IMR-90 (cell line): Measurements from ENCODE around the gene EXOC8. TPM values are rescaled to one million over a fixed set of nuclear protein-coding genes. Genes with fewer than 3 reads are reported as not detected.

Source experiments
- ATAC-seq: fragments of 200-7000 bp; cut with Tn5 transposase; 2 replicates; pipeline ENCODE4 v1.9.1; 2020; ENCODE audit warnings: low read depth, mild to moderate bottlenecking, moderate library complexity
- BruUV-seq: library from RNA; stranded (reverse); fragments of 400-500 nt; replicated peaks from 2 replicates; lab custom pipeline; 2021; lab: Mats Ljungman, UMichigan
- CTCF ChIA-PET: fragments of 300-600 bp; formaldehyde crosslinking; extraction: SDS; loops from one replicate; lab custom pipeline; 2021; ENCODE audit warnings: antibody characterized with exemption; lab: Yijun Ruan, JAX
- POLR2A ChIA-PET: fragments of 300-600 bp; sonication (Branson Sonifier 250); formaldehyde crosslinking; loops from one replicate; lab custom pipeline; 2022; ENCODE audit warnings: antibody characterized with exemption; ENCODE audit not compliant: unreplicated experiment; lab: Charles Lee
- DNase-seq: peaks from one replicate; pipeline ENCODE4 v3.0.0; 2013
- H2AFZ ChIP-seq: replicated peaks from 2 replicates; pipeline ENCODE3; 2013; ENCODE audit warnings: low read length, mild to moderate bottlenecking; ENCODE audit not compliant: poor library complexity
- H2AK5ac ChIP-seq: 2 replicates; pipeline ENCODE4 v1.6.1; 2013; ENCODE audit warnings: low read depth, low read length, inconsistent platforms
- H2AK9ac ChIP-seq: replicated peaks from 2 replicates; pipeline ENCODE3; 2013; ENCODE audit warnings: mild to moderate bottlenecking, low read depth, low read length, moderate library complexity; ENCODE audit not compliant: poor library complexity
- H2BK120ac ChIP-seq: 2 replicates; pipeline ENCODE4 v1.6.1; 2013; ENCODE audit warnings: low read depth, low read length, inconsistent platforms
- H2BK15ac ChIP-seq: 3 replicates; pipeline ENCODE4 v1.6.1; 2013; ENCODE audit warnings: low read depth, low read length, inconsistent platforms
- H2BK20ac ChIP-seq: 2 replicates; pipeline ENCODE4 v1.6.1; 2013; ENCODE audit warnings: low read depth, mild to moderate bottlenecking, inconsistent platforms, low read length, moderate library complexity
- H2BK5ac ChIP-seq: 2 replicates; pipeline ENCODE4 v1.6.1; 2013; ENCODE audit warnings: mild to moderate bottlenecking, low read depth, low read length, inconsistent platforms; ENCODE audit not compliant: poor library complexity, severe bottlenecking
- H3K14ac ChIP-seq: replicated peaks from 2 replicates; pipeline ENCODE4 v1.6.1; 2013; ENCODE audit warnings: low read depth, low read length, inconsistent platforms
- H3K18ac ChIP-seq: 2 replicates; pipeline ENCODE4 v1.6.1; 2013; ENCODE audit warnings: low read depth, low read length, control low read depth
- H3K23ac ChIP-seq: 2 replicates; pipeline ENCODE4 v1.6.1; 2013; ENCODE audit warnings: low read depth, low read length, inconsistent platforms
- H3K27ac ChIP-seq: 2 replicates; pipeline ENCODE4 v1.5.1; 2013; ENCODE audit warnings: mild to moderate bottlenecking, control low read depth, low read length; ENCODE audit not compliant: insufficient read depth
- H3K27me3 ChIP-seq: 2 replicates; pipeline ENCODE4 v1.6.1; 2013; ENCODE audit warnings: low read length; ENCODE audit not compliant: control insufficient read depth, insufficient read depth
- H3K36me3 ChIP-seq: 2 replicates; pipeline ENCODE4 v1.6.1; 2013; ENCODE audit warnings: low read length, mixed read lengths; ENCODE audit not compliant: control insufficient read depth, insufficient read depth
- H3K4ac ChIP-seq: 2 replicates; pipeline ENCODE4 v1.6.1; 2013; ENCODE audit warnings: low read depth, low read length, inconsistent platforms
- H3K4me1 ChIP-seq: 2 replicates; pipeline ENCODE4 v1.6.1; 2013; ENCODE audit warnings: low read length, mixed read lengths; ENCODE audit not compliant: control insufficient read depth, insufficient read depth
- H3K4me2 ChIP-seq: 2 replicates; pipeline ENCODE4 v1.6.1; 2013; ENCODE audit warnings: low read depth, mild to moderate bottlenecking, control low read depth, low read length, moderate library complexity
- H3K4me3 ChIP-seq: 2 replicates; pipeline ENCODE4 v1.5.1; 2013; ENCODE audit warnings: low read depth, mild to moderate bottlenecking, control low read depth, low read length, moderate library complexity; ENCODE audit not compliant: insufficient read depth
- H3K56ac ChIP-seq: 2 replicates; pipeline ENCODE4 v1.6.1; 2013; ENCODE audit warnings: low read length, inconsistent platforms; ENCODE audit not compliant: insufficient read depth; ENCODE audit errors: extremely low read depth
- H3K79me1 ChIP-seq, 2 experiments: 2 replicates each; pipeline ENCODE4 v1.6.1; 2013; ENCODE audit warnings: low read length in 2 of 2, inconsistent platforms in 1 of 2, low read depth in 1 of 2
- H3K9ac ChIP-seq: 2 replicates; pipeline ENCODE4 v1.6.1; 2013; ENCODE audit warnings: low read depth, low read length, control low read depth
- H3K9me1 ChIP-seq: 2 replicates; pipeline ENCODE4 v1.6.1; 2013; ENCODE audit warnings: low read length, inconsistent platforms; ENCODE audit not compliant: insufficient read depth
- H3K9me3 ChIP-seq: 2 replicates; pipeline ENCODE4 v1.6.1; 2013; ENCODE audit warnings: low read length; ENCODE audit not compliant: control insufficient read depth, insufficient read depth
- H4K20me1 ChIP-seq: 2 replicates; pipeline ENCODE4 v1.6.1; 2013; ENCODE audit warnings: low read length, inconsistent platforms; ENCODE audit not compliant: insufficient read depth
- H4K5ac ChIP-seq: 2 replicates; pipeline ENCODE4 v1.6.1; 2013; ENCODE audit warnings: mild to moderate bottlenecking, low read depth, low read length, control low read depth
- H4K8ac ChIP-seq, 2 experiments: 2 replicates each; pipeline ENCODE4 v1.6.1; 2013; ENCODE audit warnings: low read depth in 2 of 2, low read length in 2 of 2, control low read depth in 1 of 2, inconsistent platforms in 1 of 2
- H4K91ac ChIP-seq: 2 replicates; pipeline ENCODE4 v1.6.1; 2013; ENCODE audit warnings: low read depth, low read length, inconsistent platforms; ENCODE audit not compliant: insufficient read depth
- BHLHE40 ChIP-seq: fragments of 150-350 bp; IDR thresholded peaks from 2 replicates; pipeline ENCODE4 v1.6.1; 2016; ENCODE audit warnings: mild to moderate bottlenecking, low read depth, low read length
- MAZ ChIP-seq: IDR thresholded peaks from 2 replicates; pipeline ENCODE4 v1.6.1; 2012; ENCODE audit warnings: low read depth, mild to moderate bottlenecking, low read length, improper control_type of control experiment, moderate library complexity, borderline replicate concordance
- MXI1 ChIP-seq: IDR thresholded peaks from 2 replicates; pipeline ENCODE4 v1.6.1; 2012; ENCODE audit warnings: low read depth, mild to moderate bottlenecking, low read length, moderate library complexity, borderline replicate concordance
- POLR2A ChIP-seq: IDR thresholded peaks from 2 replicates; pipeline ENCODE4 v1.6.1; 2012; ENCODE audit warnings: mild to moderate bottlenecking, low read depth, low read length
- RAD21 ChIP-seq: IDR thresholded peaks from 2 replicates; pipeline ENCODE4 v1.6.1; 2012; ENCODE audit warnings: low read length, improper control_type of control experiment
- SMC3 ChIP-seq: fragments of 150-350 bp; IDR thresholded peaks from 2 replicates; pipeline ENCODE4 v1.6.1; 2016; ENCODE audit warnings: low read depth, mild to moderate bottlenecking, antibody characterized with exemption, low read length, moderate library complexity
- WGBS, 2 experiments: methylation state at CpG; one replicate each; pipeline versions ENCODE4 v1.1.5 to v1.1.7; 2013; ENCODE audit warnings: missing lambda C conversion rate in 2 of 2; ENCODE audit not compliant: insufficient read length in 1 of 2; ENCODE audit errors: extremely low coverage in 2 of 2; 5-methylcytosine and 5-hydroxymethylcytosine counted together
- dilution Hi-C: fragments of 300-500 bp; cut with HindIII; formaldehyde crosslinking; loops from one replicate; pipeline ENCODE4 v1.14.3; 2018; ENCODE audit warnings: low sequenced_read_pairs; ENCODE audit not compliant: unreplicated experiment
- in situ Hi-C: fragments of 300-500 bp; cut with MboI; formaldehyde crosslinking; loops from 3 replicates; pipeline ENCODE4 v1.14.3; 2019; ENCODE audit warnings: low sequenced_read_pairs, inconsistent platforms, mixed read lengths
- intact Hi-C: fragments of 100-400 bp; cut with micrococcal nuclease; formaldehyde crosslinking; loops from 2 replicates; pipeline ENCODE4 v1.10.0; 2022
- polyA plus RNA-seq, 3 experiments: library from polyadenylated mRNA; depleted of rRNA; stranded (reverse); fragments of >200 nt; gene quantifications; 2 replicates each; pipeline ENCODE4 v1.2.3, GENCODE V29; 2012; ENCODE audit warnings: low replicate concordance in 1 of 3
- total RNA-seq: library from RNA; depleted of rRNA; stranded (reverse); fragments of >200 nt; gene quantifications from 2 replicates; pipeline ENCODE4 v1.2.3, GENCODE V29; 2012
- TF ChIP-seq, protein P1 (sequence below): conservative IDR thresholded peaks from 2 replicates; pipeline ENCODE4 v1.5.1; 2012; ENCODE audit warnings: mild to moderate bottlenecking, low read depth, low read length, improper control_type of control experiment

The EXOC8 gene
- total and polyA plus RNA-seq, 2 of the 4 experiments (the other 2 are of a cell fraction): 2.6 to 11.5 TPM

DNA sequence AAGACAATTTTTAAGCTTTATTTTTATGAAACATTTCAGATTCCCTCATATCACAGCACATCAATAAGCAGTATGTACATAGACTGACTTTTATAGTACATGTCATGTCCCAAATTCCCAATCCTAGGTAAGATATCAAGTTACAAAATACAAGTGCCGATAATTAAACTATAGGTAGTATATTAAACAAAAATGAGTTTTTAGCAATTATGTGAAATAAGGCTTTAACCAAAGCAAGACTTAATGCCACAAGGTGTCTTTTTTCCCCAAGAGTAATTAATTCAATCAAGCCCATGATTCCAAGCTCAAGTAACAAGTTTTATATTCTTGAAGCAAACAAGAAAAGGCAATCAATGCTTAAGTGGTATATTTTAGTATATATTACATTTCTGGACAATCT is 4.9 kb downstream of the EXOC8 start:
- no CpG with 5 or more reads among the region's 1 CpG for WGBS, 2 experiments
- Histone ChIP-seq H3K14ac (no peak overlapping the region), H3K27me3 (no peaks in the 10 kb centered on the region), H2AFZ (no peak overlapping the region), H3K4me3 (no peak overlapping the region), H3K4ac (no peak overlapping the region), H4K5ac (no peak overlapping the region), H2BK120ac (no peak overlapping the region), H2BK20ac (no peak overlapping the region), H2BK15ac (no peak overlapping the region), H2BK5ac (no peak overlapping the region), H3K4me2 (no peak overlapping the region), H3K4me1 (peaks cover 7% of the 10 kb centered on the region), H2AK9ac (no peak overlapping the region), H3K27ac (no peak overlapping the region), H4K91ac (no peak overlapping the region), H3K79me1 (peaks cover 4 to 30% of the 10 kb centered on the region in 2 experiments; a peak in 3 of 4 replicates), H3K56ac (no peak overlapping the region), H3K9me3 (no peaks in the 10 kb centered on the region), H3K9me1 (peaks cover 6% of the 10 kb centered on the region; the same call in 1 of the 2 replicates), H4K20me1 (peaks cover 48% of the 10 kb centered on the region), H3K18ac (no peak overlapping the region), H3K36me3 (no peaks in the 10 kb centered on the region), H2AK5ac (no peak overlapping the region), H3K9ac (no peak overlapping the region), H4K8ac (no peak overlapping the region), H3K23ac (no peak overlapping the region)
- ATAC-seq (no peak), DNase-seq (no peak)
- intact Hi-C loops (no loop called here), in situ Hi-C loops (no loop called here), dilution Hi-C loops (no loop called here)
- ChIA-PET CTCF (interaction anchor here (1.0 to 1.1 kb wide), 2 partner anchors 17 to 42 kb away, joined by 3 read pairs; no protein-coding TSS in a partner anchor), POLR2A (interaction anchor here (0.6 kb wide), 1 partner anchor 268 kb away, joined by 3 read pairs; no protein-coding TSS in a partner anchor)
- BruUV-seq: no TSS peak
- no peak for TF ChIP-seq RAD21
- no peak for TF ChIP-seq BHLHE40
- no peak for TF ChIP-seq MAZ
- no peak for TF ChIP-seq MXI1
- no peak for TF ChIP-seq SMC3
- TF ChIP-seq, protein P1, sequence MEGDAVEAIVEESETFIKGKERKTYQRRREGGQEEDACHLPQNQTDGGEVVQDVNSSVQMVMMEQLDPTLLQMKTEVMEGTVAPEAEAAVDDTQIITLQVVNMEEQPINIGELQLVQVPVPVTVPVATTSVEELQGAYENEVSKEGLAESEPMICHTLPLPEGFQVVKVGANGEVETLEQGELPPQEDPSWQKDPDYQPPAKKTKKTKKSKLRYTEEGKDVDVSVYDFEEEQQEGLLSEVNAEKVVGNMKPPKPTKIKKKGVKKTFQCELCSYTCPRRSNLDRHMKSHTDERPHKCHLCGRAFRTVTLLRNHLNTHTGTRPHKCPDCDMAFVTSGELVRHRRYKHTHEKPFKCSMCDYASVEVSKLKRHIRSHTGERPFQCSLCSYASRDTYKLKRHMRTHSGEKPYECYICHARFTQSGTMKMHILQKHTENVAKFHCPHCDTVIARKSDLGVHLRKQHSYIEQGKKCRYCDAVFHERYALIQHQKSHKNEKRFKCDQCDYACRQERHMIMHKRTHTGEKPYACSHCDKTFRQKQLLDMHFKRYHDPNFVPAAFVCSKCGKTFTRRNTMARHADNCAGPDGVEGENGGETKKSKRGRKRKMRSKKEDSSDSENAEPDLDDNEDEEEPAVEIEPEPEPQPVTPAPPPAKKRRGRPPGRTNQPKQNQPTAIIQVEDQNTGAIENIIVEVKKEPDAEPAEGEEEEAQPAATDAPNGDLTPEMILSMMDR: no peak
- TF ChIP-seq POLR2A: no peak
